Measurements from ENCODE around the gene NPAS3.

NPAS3 gene

DNA sequence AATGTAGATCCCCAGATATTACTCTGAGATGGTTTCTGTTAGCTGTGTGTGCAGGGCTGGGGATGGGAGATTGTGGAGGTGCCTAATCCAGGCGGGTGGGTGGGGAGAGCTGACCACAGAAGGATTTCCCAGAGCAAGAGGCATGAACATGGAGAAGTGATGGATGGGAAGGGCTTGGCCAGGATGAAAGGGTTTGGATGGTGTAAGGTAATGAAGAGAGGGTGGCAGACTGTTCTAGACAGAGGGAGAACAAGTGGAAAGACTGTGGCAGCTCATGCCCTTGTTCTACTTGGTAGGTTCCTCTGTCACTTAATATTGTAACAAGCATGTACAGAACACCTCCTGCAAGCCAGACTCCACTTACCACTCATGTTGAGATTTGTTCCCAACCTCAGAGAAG, 187.8 kb downstream of the NPAS3 start:
- no peak overlapping the region for H3K27ac ChIP-seq

GRCh38 chr14:33127531-33127930, 188.9 kb downstream of the NPAS3 start:
- no peak overlapping the region for H3K27ac ChIP-seq
- TF ChIP-seq, protein P1, sequence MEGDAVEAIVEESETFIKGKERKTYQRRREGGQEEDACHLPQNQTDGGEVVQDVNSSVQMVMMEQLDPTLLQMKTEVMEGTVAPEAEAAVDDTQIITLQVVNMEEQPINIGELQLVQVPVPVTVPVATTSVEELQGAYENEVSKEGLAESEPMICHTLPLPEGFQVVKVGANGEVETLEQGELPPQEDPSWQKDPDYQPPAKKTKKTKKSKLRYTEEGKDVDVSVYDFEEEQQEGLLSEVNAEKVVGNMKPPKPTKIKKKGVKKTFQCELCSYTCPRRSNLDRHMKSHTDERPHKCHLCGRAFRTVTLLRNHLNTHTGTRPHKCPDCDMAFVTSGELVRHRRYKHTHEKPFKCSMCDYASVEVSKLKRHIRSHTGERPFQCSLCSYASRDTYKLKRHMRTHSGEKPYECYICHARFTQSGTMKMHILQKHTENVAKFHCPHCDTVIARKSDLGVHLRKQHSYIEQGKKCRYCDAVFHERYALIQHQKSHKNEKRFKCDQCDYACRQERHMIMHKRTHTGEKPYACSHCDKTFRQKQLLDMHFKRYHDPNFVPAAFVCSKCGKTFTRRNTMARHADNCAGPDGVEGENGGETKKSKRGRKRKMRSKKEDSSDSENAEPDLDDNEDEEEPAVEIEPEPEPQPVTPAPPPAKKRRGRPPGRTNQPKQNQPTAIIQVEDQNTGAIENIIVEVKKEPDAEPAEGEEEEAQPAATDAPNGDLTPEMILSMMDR (IDR thresholded peaks at IDR 0.05) = no peak
- no peak for TF ChIP-seq ZFX (IDR thresholded peaks at IDR 0.05; ENCODE audit: borderline replicate concordance)

More for the DNA sequence above, 187.8 kb downstream of the NPAS3 start:
- TF ChIP-seq ZFX (IDR thresholded peaks at IDR 0.05; ENCODE audit: borderline replicate concordance) = no peak
- TF ChIP-seq, protein P1 (IDR thresholded peaks at IDR 0.05) = no peak

DNA sequence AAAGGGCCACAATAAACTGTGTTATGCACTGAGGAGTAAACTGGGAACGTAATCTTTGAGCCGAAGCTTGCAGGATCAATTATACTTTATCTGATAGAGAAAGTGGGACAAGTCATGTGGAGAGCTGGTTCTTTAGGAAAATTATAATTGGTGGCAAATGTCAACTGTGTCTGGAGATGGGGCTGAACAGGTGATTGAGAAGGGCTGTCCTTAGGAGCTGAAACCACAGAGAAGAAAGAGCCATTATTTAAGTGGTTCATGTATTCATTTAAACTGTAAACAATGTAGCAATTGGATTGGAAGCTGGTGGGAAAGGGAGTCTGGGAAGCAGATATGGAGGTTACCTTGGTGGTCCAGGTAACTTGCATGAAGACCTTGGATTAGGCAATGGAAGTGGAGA, 193.1 kb downstream of the NPAS3 start:
- no peak overlapping the region for H3K27ac ChIP-seq
- no peak for TF ChIP-seq ZFX (IDR thresholded peaks at IDR 0.05; ENCODE audit: borderline replicate concordance)
- TF ChIP-seq, protein P1 (IDR thresholded peaks at IDR 0.05) = no peak

DNA sequence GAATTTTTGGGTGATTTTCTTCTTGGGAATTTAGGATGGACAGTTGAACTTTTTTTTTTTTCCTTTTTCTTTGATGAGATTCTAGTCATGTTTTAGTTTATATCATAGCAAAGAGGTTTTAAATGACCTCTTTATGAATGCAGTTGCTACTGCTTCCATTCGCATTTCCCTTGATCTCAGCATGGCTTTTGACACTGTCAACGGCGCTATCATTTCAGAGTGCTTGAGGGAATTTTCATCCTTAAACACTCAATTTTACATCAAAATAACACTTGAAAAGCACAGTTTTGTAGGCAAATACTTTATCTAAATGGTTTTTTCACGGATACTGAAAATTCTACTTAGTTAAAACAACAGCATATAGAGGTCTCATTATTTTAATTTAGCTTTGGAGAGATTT, 195.5 kb downstream of the NPAS3 start:
- H3K27ac ChIP-seq = no peak overlapping the region
- no peak for TF ChIP-seq ZFX (IDR thresholded peaks at IDR 0.05; ENCODE audit: borderline replicate concordance)
- TF ChIP-seq, protein P1 (IDR thresholded peaks at IDR 0.05) = no peak

DNA sequence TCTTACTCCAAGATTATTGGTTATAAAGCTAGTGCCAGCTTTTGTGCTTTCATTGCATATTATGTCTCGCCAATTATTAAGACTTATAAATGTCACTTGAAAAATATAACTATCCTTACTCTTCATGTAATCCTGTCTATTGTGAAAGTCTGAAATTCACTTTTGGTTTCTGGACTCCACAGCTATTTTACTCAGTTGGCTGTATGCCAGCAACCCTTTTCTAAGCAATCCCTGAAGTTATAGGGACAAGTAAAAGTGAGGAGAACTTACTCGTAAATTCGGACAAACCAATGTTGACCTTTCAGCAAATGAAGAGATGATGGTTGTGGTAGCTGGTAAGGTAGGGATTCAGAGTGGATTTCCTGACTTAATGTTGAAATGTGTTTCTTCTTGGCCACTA, 196.3 kb downstream of the NPAS3 start:
- no peak for TF ChIP-seq ZFX (IDR thresholded peaks at IDR 0.05; ENCODE audit: borderline replicate concordance)
- TF ChIP-seq, protein P1 (IDR thresholded peaks at IDR 0.05) = no peak
- H3K27ac ChIP-seq = no peak overlapping the region

DNA sequence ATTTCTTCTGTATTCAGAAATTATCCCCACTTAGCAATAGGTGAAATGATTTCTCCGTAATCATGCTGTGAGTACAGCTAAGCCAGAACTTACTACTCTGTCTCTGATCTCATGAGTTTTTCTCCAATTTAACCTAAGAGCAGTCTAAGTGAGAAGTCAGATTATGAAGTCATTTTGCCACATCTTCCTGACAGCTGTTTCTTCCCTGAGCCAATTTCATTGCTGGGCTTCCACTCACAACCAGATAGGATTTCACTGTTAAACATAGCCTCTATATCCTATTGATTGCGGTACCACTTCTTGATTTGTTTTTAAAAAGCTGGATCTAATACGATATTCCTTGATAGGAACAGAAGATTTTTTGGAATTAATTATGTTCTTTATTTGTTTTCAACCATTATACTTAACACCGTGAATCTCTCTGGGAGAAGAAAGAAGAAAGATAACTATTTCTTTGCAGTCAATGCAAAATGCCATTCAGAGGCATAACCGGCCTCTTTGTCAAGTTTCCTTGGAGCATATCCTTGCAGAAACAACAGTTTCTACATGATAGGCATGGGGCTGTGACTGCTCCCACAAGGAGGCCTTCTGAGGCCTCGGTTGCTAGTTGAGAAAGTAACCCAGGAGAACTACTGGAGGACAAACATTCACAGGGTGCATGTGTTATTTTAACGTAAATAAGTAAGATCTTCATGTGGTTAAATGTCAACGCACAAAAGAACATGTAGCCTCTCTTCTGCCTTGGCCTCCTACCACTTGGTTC, 212.2 kb downstream of the NPAS3 start:
- H3K27ac ChIP-seq = no peak overlapping the region
- TF ChIP-seq, protein P1 (IDR thresholded peaks at IDR 0.05) = no peak
- no peak for TF ChIP-seq ZFX (IDR thresholded peaks at IDR 0.05; ENCODE audit: borderline replicate concordance)

GRCh38 chr14:33163109-33163508, 224.4 kb downstream of the NPAS3 start:
- no peak for TF ChIP-seq ZFX (IDR thresholded peaks at IDR 0.05; ENCODE audit: borderline replicate concordance)
- TF ChIP-seq, protein P1 (IDR thresholded peaks at IDR 0.05) = no peak
- H3K27ac ChIP-seq = no peak overlapping the region

Data from 22Rv1 (cell line).